ENCODE results near the gene PFKFB2.

The PFKFB2 gene

GRCh38 chr1:207022996-207023679 is 29.9 kb upstream of the PFKFB2 start:
- no peak for DNase-seq

DNA sequence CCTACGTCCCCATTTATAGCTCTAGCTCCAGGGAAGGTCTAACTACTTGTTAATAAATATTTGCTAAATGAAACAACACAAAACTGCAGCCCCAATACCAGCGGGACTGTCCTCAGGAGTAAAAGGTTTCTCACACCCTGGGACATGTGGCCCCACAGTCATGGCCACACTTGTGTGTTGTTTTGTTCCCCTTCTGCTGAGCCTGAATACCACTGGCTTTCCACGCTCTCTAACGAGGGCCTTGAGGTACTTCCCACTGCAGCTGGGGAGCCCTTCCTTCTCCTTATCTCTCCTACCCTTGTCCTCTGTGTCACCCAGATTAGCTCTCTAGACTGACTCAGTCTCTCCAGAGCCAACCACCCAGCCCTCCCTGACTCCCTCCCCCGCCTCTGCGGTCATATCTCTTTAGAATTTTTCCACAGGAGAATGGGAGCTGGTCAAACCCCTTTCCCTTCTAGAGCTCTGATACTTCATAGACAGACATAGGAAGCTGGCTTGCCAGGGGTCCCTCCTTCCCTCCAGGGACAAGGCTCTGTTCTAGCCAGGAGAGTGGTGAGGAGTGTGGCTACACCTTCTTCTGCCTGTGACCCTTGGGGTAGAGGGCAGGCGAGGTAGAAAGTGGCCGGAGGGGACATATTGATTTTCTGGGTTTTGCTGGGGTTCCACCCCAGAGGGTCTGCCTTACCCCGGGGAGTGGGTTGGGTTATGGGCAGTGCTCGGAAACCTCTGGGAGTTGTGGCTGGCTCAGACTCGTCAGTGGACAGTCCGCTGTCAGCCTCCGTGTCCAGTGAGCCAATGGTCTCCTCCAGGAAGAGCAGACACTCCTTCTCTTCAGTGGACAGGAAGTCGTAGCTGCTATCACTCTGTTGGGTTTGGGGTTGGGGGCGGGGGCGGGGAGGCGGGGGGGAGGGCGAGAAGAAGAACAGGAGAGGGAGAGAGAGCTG is 28.6 kb upstream of the PFKFB2 start:
- peak; percentile 81 for DNase-seq

DNA sequence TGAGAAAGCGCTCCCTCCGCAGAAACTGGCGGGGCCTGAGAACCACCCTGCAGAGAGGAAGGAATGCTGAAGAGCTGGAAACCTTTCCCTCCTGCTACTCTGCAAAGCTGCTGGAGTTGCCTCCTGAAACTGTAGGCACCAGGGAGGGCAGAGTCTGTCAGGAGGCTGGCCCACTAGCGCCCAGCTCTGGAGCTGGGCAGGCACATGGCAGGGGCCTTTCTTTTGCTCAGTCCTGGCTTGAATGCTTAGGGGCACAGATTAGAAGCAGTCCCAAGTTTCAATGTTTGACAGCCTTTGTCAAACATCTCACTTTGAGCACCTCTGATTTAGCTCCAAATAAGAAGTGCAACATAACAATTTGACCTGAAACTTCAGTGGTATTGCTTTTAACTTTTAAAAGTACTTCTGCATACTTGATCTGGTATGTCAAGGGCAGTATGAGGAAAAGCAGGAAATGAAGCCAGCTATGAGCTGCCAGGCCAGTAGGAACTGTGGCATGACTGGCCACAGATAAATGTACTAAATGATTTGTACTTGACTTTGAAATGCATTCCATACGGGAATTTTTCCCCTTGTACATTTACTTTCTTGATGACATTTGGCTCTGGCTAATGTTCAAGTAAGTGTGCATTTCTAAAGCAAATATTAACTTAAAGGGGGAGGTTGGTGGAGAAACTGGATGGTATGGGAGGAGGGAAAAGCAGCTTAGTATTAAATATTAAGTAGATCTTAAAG is 27.8 kb upstream of the PFKFB2 start:
- DNase-seq, result no peak

GRCh38 chr1:207026104-207026534 is 27.0 kb upstream of the PFKFB2 start:
- no peak for DNase-seq

DNA sequence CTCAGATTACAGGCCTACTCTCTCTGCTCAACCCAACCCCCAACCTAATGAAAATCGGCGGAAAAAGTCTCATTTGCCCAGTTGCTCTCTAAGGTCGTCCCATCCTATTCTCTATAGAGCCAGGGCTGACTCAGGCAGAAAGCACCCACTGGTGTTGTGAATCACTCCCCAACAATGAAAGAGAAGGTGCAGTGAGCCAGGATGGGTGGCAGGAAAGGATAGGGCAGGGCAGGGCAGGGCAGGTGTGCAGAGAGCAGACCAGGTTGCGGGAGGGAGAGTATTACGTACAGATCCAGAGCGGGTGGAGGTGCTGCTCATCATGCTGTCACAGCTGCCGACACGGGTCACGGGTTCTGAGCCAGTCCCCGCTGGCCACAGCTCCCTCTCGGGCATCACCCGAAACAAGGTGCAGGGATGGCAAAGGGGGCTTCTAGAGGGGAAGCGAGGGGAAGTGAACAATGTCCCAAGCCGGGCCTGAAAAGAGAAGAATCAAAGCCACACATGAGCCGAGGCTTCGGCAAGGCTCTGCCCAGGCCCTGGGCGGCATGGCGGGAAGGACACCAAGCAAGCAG is 25.8 kb upstream of the PFKFB2 start:
- peak; percentile 74 for DNase-seq

GRCh38 chr1:207027921-207028320 is 25.2 kb upstream of the PFKFB2 start:
- DNase-seq, result no peak

GRCh38 chr1:207028884-207029650 is 24.0 kb upstream of the PFKFB2 start:
- no peak for DNase-seq

DNA sequence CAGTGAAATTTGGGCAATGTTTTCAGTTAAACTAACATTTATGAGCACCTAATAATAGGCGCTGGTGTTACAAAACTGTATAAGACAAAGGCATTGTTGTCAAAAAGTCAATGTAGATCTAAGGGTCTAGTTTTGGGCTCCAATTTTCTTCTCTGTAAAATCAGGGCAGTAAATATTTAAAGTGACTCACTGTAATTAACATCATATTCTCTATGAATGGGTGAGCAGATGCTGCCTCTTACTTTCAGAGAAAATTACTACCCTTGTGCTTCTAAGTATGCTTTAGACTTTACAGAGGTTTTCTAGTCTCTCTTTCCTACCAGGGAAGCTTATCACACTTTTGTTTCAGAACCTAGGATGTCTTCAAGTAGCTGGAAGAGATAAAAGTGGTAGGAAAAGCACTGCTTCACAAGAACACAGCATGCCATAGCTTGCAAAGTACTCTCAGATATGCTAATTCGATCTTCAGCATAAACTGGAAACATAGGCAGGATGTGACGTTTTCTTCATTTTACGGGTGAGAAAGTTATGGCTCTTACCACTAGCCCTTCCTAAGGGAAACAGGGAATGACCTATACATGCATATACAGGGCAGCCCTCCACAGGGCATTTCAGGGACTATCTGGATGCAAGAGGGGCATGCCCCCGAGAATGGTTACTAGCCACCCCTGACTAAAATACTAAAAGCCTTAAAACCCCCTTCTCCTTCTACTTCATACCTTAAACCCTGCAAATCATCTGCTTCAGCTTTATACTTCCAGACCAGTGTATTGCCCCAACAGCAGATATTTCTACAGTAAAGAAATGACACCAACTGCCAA is 23.2 kb upstream of the PFKFB2 start:
- DNase-seq, result no peak

DNA sequence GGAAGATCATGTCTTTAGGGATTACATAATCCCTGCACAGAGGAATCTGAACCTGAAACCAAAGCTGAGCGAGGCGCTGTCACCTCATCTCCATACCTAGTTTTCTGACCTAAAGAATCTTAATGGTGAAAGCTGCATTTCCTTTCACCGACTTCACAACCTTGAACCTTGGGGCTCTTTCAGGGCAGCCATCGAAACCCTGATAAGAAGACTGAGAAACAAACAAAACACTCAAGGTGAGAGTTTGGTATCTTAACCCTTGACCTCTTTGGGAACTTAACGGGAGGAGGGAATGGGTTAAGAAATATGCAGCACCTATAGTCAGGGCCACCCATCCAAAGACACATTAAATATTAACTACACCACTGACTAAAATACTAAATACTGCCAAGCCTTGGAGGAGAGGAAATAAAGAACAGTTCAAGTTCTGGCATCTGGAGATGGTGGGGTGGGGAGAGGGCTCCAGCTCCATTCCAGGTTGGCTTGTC is 22.5 kb upstream of the PFKFB2 start:
- no peak for DNase-seq

DNA sequence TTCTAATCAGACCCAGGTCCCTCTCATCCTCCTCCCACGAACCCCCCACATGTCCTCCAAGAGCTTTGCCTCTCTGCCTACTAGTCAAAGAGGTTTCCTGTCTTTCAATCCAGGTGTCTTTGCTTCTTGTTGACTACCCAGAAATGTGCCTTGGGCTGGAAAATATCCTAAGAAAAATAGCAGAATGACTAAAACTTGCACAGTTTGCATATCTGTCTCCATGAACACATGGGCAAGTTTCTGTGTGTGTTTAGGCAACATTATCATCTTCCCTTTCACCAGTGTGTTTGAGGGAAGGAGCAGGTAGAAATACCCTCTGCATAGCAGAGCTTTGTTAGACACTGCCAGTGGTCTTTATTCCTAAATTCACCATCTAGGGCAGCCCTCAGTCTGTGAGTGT is 22.1 kb upstream of the PFKFB2 start:
- no peak for DNase-seq

- DNase-seq, result no peak
Observed at GRCh38 chr1:207031632-207032264, 21.3 kb upstream of the PFKFB2 start.

GRCh38 chr1:207032528-207033017 is 20.5 kb upstream of the PFKFB2 start, which contains the start of gene C1orf116:
Gene C1orf116 (minus strand): TSS chr1:207032756. CDS start chr1:207027598, 5,158 bp downstream.
- DNase-seq, result peak; percentile 93

GRCh38 chr1:207033302-207033701 is 19.8 kb upstream of the PFKFB2 start:
- DNase-seq, result no peak

- no peak for DNase-seq
Observed at GRCh38 chr1:207034208-207034607, 18.9 kb upstream of the PFKFB2 start.

DNA sequence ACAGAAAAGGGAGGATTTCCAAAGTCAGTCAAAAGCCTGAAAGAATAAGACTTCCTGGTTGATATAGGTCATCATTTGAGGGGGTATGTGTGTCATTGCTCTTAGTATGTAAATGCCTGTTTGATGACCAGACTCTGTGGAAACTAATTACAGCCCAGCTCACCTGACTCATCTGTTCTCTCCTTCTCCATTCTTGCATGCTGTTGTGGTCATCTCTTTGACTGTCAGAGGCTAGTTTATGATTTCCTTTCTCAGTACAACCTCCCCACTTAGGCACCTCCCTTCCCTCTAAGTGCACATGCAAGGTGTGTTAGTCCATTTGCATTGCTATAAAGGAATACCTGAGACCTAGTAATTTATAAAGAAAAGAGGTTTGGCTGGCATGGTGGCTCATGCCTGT is 18.1 kb upstream of the PFKFB2 start:
- peak; percentile 68 for DNase-seq

- DNase-seq, result no peak
Observed at GRCh38 chr1:207035877-207036551, 17.1 kb upstream of the PFKFB2 start.

GRCh38 chr1:207036865-207037264 is 16.2 kb upstream of the PFKFB2 start:
- no peak for DNase-seq

GRCh38 chr1:207039380-207040180 is 13.5 kb upstream of the PFKFB2 start:
- DNase-seq, result no peak

- no peak for DNase-seq
Observed at GRCh38 chr1:207040181-207040533, 12.9 kb upstream of the PFKFB2 start.
